ENCODE results near the gene CD74.

Gene CD74

DNA sequence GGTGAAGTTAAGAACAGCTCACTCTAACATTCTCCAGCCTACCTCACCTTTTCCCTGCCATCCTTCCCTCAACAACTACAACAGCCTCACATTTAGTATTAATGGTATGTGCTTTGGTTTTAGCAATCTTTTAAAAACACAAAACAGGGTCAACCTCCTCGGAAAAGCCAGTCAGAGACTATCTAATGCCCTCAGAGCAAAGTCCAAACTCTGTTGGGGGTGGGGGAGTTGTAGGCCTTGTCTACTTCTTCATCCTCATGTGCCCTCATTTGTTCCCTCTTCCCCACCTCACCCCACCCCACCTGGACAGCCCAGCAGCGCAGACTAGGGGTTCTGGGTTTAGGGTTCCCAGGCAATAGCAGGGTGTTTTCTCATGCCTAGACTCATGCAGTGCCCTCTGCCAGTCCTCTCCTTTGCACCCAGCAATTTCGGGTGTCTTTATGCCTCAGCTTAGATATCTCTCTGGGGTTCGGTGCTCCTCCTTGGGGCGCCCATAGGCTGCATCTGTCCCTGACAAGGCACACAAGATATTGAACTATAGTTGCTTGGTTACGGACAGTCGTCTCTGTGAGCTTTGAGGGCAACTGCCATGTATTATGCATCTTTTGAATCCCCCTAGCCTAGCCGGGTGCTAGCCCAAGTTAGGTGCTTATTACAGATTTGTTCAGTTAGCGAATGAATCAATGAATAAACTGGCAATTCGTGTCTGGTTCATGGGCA lies 56.0 kb downstream of the CD74 start:
- DNase-seq: no peak

DNA sequence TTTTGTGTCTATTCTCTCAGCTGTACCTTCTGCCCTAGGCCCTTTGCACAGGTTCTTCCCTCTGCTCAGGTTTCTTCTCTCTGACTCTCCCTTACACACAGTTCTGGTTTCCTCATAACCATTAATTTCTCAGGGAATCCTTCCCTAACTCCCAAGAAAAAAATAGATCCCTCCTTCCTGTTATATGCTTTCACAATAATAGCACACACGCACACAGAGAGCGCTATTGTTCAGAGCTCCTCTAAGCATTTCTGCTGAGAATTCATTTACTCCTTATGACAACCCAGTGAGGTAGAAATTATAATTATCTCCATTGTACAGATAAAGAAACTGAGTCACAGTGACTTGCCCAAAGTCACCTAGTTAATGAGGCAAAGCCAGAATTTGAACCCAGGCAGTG lies 56.9 kb downstream of the CD74 start:
- no peak for DNase-seq

DNA sequence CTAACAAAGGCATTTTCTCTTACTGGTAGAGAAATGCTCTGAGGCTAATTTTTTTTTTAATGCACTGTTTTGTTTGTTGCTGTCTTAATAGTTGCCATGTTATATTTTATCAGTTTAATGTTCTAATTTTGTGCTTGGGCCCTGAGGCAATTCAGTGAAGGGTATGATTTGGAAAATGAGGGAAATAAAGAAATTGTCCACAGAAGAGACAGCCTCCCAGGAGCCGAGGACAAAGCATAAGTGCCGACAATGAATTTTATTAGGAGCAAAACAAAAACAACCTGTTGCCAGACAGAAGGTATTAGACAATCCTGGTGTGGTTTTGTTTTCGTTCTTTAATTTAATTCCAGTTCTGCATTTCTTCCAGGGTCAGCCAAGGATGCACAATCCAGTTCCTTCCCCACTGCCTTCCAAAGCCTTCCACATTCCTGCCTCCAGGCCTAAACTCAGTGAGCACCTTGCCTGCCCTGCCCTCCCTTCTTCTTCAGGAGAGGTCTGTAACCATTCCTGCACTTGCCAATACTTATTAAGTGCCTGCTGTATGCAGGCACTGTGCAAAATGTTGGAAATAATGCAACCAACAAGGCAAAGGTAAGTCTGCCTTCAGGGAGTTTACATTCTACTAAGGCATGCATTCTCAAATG lies 59.6 kb downstream of the CD74 start:
- DNase-seq: no peak

DNA sequence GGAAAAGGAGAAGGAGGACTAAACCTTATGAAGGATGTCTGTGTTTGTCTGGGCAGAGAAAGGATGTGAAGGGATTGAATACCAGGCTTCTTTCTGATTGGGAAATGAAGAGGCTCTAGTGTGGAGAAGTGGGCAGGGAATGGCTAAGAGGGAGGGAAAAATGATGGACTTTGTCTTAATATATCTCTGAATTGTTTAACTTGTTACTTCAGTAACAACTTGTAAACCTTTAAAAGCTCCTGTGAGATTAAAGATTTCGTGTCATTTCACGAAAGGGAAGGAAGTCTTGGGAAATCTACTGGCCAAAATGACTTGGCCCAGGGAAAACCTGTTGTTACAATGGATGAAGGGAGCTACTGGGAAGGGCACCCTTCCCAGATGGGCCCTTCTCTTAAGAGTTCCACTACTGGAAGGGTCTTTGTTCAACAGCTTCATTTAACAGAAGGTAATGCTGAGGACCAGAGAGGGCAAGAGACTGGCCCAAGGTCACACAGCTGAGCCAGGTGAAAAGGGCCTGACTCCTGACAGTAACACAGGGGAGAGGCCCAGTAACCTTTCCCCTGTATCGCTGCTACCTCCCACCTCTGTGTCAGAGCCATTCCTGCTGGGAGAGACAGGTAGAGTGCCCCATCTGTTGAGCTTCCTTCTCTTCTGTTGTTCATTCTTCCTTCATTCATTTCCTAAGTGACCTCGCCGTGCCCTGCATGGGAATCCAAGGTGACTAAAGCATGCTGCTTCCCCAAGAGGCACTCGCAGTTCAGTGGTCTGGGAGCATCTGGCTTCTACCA lies 60.3 kb downstream of the CD74 start:
- DNase-seq: no peak
